ENCODE results near the gene KCNIP4.

The KCNIP4 gene

DNA sequence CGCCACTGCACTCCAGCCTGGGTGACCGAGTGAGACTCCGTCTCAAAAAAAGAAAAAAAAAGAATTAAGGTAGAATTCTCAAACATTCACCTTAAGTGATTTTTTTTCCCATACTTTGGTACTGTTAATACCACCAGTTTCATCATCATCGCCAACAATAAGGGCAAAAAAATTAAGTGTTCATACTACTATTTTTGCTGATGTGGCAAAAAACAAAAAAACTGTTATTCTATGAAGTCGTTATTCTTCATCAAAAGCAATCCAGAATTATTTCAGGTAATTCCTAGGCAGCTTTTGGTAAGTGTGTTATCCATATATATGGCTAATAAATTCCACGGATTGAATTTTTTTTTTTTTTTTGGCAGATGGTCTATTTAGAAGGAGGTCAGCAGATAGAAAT is 85.7 kb downstream of the KCNIP4 start:
- Histone ChIP-seq H3K27ac (replicated peaks) (no peak overlapping the region), H3K27me3 (ENCODE audit: insufficient read depth, poor library complexity, severe bottlenecking) (no peaks in the 10 kb centered on the region), H3K4me3 (replicated peaks; ENCODE audit: insufficient read depth, low read length) (no peak overlapping the region)
- DNase-seq (ENCODE audit: low read depth in 1 of 2, low spot score in 1 of 2), result no peak
- TF ChIP-seq POLR2AphosphoS5 (IDR thresholded peaks at IDR 0.05; ENCODE audit: low read depth), result no peak
- TF ChIP-seq SPI1 (IDR thresholded peaks at IDR 0.05; ENCODE audit: borderline replicate concordance, low read depth), result no peak
- TF ChIP-seq, protein P1, sequence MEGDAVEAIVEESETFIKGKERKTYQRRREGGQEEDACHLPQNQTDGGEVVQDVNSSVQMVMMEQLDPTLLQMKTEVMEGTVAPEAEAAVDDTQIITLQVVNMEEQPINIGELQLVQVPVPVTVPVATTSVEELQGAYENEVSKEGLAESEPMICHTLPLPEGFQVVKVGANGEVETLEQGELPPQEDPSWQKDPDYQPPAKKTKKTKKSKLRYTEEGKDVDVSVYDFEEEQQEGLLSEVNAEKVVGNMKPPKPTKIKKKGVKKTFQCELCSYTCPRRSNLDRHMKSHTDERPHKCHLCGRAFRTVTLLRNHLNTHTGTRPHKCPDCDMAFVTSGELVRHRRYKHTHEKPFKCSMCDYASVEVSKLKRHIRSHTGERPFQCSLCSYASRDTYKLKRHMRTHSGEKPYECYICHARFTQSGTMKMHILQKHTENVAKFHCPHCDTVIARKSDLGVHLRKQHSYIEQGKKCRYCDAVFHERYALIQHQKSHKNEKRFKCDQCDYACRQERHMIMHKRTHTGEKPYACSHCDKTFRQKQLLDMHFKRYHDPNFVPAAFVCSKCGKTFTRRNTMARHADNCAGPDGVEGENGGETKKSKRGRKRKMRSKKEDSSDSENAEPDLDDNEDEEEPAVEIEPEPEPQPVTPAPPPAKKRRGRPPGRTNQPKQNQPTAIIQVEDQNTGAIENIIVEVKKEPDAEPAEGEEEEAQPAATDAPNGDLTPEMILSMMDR (IDR thresholded peaks at IDR 0.05; ENCODE audit: insufficient read depth, low read length), result no peak
- TF ChIP-seq GABPA (IDR thresholded peaks at IDR 0.05; ENCODE audit: low read depth), result no peak
- TF ChIP-seq, protein P2, sequence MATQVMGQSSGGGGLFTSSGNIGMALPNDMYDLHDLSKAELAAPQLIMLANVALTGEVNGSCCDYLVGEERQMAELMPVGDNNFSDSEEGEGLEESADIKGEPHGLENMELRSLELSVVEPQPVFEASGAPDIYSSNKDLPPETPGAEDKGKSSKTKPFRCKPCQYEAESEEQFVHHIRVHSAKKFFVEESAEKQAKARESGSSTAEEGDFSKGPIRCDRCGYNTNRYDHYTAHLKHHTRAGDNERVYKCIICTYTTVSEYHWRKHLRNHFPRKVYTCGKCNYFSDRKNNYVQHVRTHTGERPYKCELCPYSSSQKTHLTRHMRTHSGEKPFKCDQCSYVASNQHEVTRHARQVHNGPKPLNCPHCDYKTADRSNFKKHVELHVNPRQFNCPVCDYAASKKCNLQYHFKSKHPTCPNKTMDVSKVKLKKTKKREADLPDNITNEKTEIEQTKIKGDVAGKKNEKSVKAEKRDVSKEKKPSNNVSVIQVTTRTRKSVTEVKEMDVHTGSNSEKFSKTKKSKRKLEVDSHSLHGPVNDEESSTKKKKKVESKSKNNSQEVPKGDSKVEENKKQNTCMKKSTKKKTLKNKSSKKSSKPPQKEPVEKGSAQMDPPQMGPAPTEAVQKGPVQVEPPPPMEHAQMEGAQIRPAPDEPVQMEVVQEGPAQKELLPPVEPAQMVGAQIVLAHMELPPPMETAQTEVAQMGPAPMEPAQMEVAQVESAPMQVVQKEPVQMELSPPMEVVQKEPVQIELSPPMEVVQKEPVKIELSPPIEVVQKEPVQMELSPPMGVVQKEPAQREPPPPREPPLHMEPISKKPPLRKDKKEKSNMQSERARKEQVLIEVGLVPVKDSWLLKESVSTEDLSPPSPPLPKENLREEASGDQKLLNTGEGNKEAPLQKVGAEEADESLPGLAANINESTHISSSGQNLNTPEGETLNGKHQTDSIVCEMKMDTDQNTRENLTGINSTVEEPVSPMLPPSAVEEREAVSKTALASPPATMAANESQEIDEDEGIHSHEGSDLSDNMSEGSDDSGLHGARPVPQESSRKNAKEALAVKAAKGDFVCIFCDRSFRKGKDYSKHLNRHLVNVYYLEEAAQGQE (IDR thresholded peaks at IDR 0.05; ENCODE audit: insufficient replicate concordance, low read depth), result no peak

DNA sequence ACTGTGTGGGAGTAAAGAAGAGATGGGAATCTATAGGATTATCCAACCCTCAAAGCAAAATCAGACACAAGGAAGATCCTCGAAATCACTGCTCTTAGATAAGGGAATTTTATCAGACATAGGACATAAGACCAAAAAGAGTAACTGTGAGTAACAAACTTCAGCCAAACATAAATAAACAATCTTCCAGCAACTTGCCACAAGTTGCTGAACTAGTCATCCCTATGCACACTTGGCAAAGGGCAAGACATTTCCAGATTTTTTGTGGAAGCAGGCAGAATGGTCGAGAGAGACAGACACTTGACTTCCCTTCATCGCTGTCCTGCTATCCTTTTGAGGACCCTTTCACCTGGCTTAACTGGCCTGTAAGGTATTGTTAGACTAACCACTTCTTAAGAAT is 89.6 kb downstream of the KCNIP4 start:
- no peak overlapping the region for H3K4me3 ChIP-seq (replicated peaks; ENCODE audit: insufficient read depth, low read length)
- H3K27me3 ChIP-seq (ENCODE audit: insufficient read depth, poor library complexity, severe bottlenecking), result no peaks in the 10 kb centered on the region
- no peak overlapping the region for H3K27ac ChIP-seq (replicated peaks)
- TF ChIP-seq SPI1 (IDR thresholded peaks at IDR 0.05; ENCODE audit: borderline replicate concordance, low read depth), result no peak
- TF ChIP-seq GABPA (IDR thresholded peaks at IDR 0.05; ENCODE audit: low read depth), result no peak
- TF ChIP-seq, protein P2 (IDR thresholded peaks at IDR 0.05; ENCODE audit: insufficient replicate concordance, low read depth), result no peak
- TF ChIP-seq POLR2AphosphoS5 (IDR thresholded peaks at IDR 0.05; ENCODE audit: low read depth), result no peak
- TF ChIP-seq, protein P1 (IDR thresholded peaks at IDR 0.05; ENCODE audit: insufficient read depth, low read length), result no peak
- no peak for DNase-seq (ENCODE audit: low read depth in 1 of 2, low spot score in 1 of 2)

DNA sequence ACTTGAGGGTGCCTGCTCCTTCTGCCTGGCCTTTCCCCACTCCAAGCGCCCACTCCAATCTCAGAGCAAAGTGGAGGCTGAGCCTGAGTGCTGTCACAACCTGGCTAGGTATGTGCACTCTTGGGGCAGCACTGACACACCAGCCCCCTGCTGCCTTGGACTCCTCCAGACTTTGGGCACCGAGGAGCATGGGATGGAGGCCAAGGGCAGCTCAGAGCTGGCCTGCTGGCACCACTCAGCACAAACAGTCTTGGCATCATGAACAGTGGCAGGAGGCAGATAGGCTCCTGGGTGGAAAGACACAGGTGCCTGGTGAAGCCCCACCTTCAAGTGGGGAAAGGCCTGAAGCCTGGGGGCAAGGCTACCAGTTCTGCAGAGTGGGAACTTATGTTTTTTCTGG is 91.8 kb downstream of the KCNIP4 start:
- TF ChIP-seq, protein P1 (IDR thresholded peaks at IDR 0.05; ENCODE audit: insufficient read depth, low read length), result no peak
- TF ChIP-seq, protein P2 (IDR thresholded peaks at IDR 0.05; ENCODE audit: insufficient replicate concordance, low read depth), result no peak
- TF ChIP-seq POLR2AphosphoS5 (IDR thresholded peaks at IDR 0.05; ENCODE audit: low read depth), result no peak
- H3K27me3 ChIP-seq (ENCODE audit: insufficient read depth, poor library complexity, severe bottlenecking), result no peaks in the 10 kb centered on the region
- no peak for DNase-seq (ENCODE audit: low read depth in 1 of 2, low spot score in 1 of 2)
- H3K27ac ChIP-seq (replicated peaks), result no peak overlapping the region
- no peak overlapping the region for H3K4me3 ChIP-seq (replicated peaks; ENCODE audit: insufficient read depth, low read length)

All from HL-60 (cell line).